Measurements from ENCODE around the gene C6. TPM values are rescaled to one million over a fixed set of nuclear protein-coding genes. Genes with fewer than 3 reads are reported as not detected.
A peak's percentile ranks its signal among the peaks of the same experiment; 100 is the strongest.
"Not testable (repeated sequence)": the region's sequence is repeated elsewhere in the genome, so short reads cannot be mapped to it uniquely, and the experiment has no call there.

Gene C6
- total RNA-seq, 1 donor from 2014 or later: not detected

DNA sequence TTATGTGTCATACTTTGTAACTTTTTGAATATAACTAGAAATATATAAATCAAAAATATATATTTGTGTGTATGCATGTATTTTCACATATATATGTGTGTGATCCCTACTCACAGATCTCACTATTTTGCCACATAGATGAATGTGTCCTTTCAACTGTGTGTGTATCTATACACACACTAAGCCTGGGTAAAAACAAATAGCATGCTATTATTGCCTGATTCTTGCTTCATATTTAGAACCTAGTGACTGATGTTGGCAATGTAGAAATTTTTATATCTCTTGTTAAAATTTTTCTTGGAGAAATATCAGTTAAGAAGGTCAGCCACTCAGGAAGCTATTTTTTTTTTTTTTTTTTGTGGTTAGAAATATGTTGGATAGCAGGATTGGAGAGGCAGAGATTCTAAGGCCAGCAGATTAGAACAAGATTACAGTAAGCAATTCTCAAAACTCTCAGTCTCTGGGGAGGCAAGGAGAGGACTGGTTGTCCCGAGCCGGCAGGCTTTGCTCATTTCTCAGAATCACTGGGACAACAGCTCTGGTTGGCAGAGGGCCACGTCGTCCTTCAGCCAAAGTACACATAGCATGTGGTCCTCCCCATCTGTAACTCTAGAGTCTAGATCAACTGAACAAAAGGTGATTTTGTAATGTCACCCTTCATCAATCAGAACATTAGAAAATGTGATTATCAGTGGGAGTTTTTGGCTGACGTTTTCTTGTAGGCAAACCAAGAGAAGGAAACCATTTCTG lies 19.7 kb downstream of the C6 start:
- no peak overlapping the region for H3K4me3 ChIP-seq (ENCODE audit: low read depth, low read length)
- TF ChIP-seq, protein P1, sequence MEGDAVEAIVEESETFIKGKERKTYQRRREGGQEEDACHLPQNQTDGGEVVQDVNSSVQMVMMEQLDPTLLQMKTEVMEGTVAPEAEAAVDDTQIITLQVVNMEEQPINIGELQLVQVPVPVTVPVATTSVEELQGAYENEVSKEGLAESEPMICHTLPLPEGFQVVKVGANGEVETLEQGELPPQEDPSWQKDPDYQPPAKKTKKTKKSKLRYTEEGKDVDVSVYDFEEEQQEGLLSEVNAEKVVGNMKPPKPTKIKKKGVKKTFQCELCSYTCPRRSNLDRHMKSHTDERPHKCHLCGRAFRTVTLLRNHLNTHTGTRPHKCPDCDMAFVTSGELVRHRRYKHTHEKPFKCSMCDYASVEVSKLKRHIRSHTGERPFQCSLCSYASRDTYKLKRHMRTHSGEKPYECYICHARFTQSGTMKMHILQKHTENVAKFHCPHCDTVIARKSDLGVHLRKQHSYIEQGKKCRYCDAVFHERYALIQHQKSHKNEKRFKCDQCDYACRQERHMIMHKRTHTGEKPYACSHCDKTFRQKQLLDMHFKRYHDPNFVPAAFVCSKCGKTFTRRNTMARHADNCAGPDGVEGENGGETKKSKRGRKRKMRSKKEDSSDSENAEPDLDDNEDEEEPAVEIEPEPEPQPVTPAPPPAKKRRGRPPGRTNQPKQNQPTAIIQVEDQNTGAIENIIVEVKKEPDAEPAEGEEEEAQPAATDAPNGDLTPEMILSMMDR (conservative IDR thresholded peaks at IDR 0.05; ENCODE audit: low read depth, low read length): no peak
- DNase-seq (ENCODE audit: low read depth): peak; percentile 20

DNA sequence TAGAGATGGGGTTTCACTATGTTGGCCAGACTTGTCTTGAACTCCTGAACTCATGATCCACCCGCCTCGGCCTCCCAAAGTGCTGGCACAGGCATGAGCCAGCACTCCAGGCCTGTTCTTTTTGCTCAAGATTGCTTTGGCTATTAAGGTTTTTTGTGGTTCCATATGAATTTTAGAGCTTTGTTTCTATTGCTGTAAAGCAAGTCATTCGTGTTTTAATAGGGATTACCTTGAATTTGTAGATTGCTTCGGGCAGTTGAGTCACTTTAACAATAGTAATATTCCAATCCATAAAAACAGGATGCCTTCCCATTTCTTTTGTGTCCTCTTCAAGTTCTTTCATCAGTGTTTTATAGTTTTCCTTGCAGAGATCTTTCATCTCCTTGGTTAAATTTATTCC lies 22.1 kb downstream of the C6 start:
- TF ChIP-seq, protein P1 (conservative IDR thresholded peaks at IDR 0.05; ENCODE audit: low read depth, low read length): no peak
- H3K4me3 ChIP-seq (ENCODE audit: low read depth, low read length): no peak overlapping the region
- DNase-seq (ENCODE audit: low read depth): no peak

DNA sequence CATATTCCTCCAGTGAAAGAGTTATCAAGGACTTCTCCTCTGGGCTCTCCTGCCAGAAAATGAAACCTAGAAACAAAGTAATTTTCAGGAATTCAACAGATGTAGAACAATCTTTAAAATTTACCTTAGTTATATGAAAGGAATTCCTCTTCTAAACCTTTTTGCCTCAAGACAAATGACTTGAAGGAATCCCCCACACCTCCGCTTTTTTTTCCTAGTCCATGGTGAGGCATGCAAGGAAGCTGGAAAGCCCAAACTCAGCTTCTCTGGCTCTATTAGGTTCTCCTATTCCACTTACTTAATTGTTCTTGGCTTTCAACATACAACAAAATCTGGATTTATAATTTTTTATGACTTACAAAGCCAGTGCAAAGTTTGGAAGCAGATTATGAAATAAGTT lies 27.2 kb downstream of the C6 start:
- DNase-seq (ENCODE audit: low read depth): no peak
- TF ChIP-seq, protein P1 (conservative IDR thresholded peaks at IDR 0.05; ENCODE audit: low read depth, low read length): no peak
- no peak overlapping the region for H3K4me3 ChIP-seq (ENCODE audit: low read depth, low read length)

DNA sequence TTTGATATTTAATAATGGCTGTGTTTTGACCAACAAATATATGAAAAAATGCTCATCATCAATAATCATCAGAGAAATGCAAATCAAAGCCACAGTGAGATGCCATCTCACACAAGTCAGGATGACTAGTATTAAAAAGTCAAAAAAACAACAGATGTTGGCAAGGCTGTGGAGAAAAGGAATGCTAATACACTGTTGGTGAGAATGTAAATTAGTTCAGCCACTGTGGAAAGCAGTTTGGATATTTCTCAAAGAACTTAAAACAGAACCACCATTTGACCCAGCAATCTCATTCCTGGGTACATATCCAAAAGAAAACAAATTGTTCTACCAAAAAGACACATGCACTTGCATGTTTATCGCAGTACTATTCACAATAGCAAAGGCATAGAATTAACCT lies 30.0 kb downstream of the C6 start:
- DNase-seq (ENCODE audit: low read depth): not testable (repeated sequence)

DNA sequence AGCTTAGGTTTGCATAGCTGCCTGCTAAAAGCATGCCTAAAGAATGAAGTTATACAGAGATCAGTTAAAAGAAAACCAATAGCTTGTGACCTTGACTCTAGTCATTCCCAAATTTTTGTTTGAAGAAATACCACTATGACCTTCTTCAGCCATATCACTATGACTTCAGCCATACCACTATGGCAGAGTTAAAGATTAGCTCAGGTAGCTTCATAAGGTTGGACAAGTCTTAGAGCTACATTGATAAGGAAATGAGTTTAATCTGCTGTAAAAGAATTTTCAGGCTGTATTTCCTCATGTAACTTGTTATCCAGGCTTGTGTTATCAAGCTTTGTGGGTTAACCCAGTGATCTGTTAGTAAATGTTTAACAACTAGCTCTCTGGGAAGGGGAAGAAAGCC lies 30.7 kb downstream of the C6 start:
- no peak overlapping the region for H3K4me3 ChIP-seq (ENCODE audit: low read depth, low read length)
- TF ChIP-seq, protein P1 (conservative IDR thresholded peaks at IDR 0.05; ENCODE audit: low read depth, low read length): no peak
- DNase-seq (ENCODE audit: low read depth): no peak

More for the DNA sequence above, 30.0 kb downstream of the C6 start:
- not testable (repeated sequence) for H3K4me3 ChIP-seq (ENCODE audit: low read depth, low read length)

DNA sequence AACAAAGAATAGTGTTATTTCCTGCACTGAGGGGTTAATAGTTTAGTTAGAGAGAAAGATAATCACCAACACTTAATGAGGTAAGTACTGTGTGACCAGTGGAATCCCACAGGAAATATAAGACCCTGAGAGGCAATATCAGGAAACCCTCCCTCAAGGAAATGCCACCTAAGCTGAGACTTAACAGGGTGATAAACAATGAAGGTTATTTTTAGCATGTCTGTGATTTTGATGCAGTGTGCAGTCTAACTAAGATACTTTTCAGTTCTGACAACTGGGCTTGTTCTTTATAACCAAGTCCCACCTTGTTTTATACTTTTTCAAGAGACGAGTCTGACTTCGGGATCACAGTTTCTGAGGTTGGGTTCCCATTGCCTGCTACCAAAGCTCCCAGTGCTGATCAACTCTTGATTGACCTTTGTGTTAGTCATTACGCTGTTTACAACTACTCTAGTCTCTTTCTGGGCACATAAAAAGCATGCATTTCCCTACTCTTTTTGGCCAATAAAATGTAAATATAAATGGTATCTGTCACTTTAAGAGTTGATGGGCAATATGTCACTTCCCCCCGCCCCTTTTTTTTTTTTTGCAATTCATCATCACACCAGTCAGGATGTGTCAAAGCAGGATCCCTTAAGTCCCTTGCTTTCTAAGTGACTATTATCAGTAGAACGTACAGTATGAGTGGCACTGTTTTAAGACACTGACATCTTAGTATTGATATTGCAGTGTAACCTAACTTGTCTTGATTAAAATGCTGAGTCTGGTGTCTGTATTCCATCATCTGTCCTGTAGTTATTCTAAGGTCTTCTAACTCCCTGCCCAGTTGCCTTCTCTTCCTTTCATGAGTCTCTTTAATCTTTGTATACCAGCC lies 31.4 kb downstream of the C6 start:
- no peak for DNase-seq (ENCODE audit: low read depth)

DNA sequence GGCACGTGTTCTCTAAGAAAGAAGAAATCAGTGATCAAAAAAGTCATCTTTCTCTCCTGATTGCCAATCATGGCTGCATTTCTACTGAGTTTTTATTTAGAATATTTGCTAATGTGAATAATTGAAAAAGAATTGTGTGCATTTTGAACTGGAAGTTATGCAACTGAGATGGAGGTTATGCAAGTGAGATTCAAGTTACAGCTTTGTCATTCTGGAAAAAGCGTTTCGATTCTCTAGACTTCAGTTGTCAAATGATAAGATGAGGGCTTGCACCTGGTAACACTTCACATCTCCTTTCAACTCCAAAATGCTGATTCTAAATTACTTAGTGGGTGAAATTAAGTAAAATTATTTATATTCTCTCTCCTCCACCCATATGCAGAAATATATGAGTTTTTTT lies 36.4 kb downstream of the C6 start:
- no peak for DNase-seq (ENCODE audit: low read depth)
- no peak overlapping the region for H3K4me3 ChIP-seq (ENCODE audit: low read depth, low read length)
- TF ChIP-seq, protein P1 (conservative IDR thresholded peaks at IDR 0.05; ENCODE audit: low read depth, low read length): no peak

More for the DNA sequence above, 31.4 kb downstream of the C6 start:
- no peak overlapping the region for H3K4me3 ChIP-seq (ENCODE audit: low read depth, low read length)
- TF ChIP-seq, protein P1 (conservative IDR thresholded peaks at IDR 0.05; ENCODE audit: low read depth, low read length): no peak
